NCI-H226 (cell line): Measurements from ENCODE around the gene FARS2.

ENCODE experiments used
- DNase-seq: peaks from one replicate; pipeline ENCODE4 v3.0.0-alpha.2; 2015

Gene FARS2

GRCh38 chr6:5249451-5250122, 11.7 kb upstream of the FARS2 start:
- DNase-seq, result peak; percentile 3

GRCh38 chr6:5250451-5250850, 10.9 kb upstream of the FARS2 start:
- no peak for DNase-seq

- no peak for DNase-seq
Measured at GRCh38 chr6:5250911-5251310, 10.4 kb upstream of the FARS2 start.

- DNase-seq, result no peak
Measured at GRCh38 chr6:5256952-5257351, 4.4 kb upstream of the FARS2 start.

- DNase-seq, result no peak
Measured at GRCh38 chr6:5257400-5257799, 3.9 kb upstream of the FARS2 start.

- DNase-seq, result no peak
Measured at GRCh38 chr6:5259428-5259827, 1.9 kb upstream of the FARS2 start.

- DNase-seq, result peak; percentile 69
Measured at GRCh38 chr6:5260111-5260620, 1.1 kb upstream of the FARS2 start.

GRCh38 chr6:5261545-5262109, 314 bp downstream of the FARS2 start:
- DNase-seq, result no peak

- no peak for DNase-seq
Measured at GRCh38 chr6:5266423-5266822, 5.1 kb downstream of the FARS2 start.

GRCh38 chr6:5270093-5270680, 8.9 kb downstream of the FARS2 start:
- DNase-seq, result no peak

- no peak for DNase-seq
Measured at GRCh38 chr6:5271926-5272325, 10.6 kb downstream of the FARS2 start.

GRCh38 chr6:5274231-5274630, 12.9 kb downstream of the FARS2 start:
- DNase-seq, result no peak

- no peak for DNase-seq
Measured at GRCh38 chr6:5275497-5275896, 14.2 kb downstream of the FARS2 start.

GRCh38 chr6:5276581-5276980, 15.3 kb downstream of the FARS2 start:
- DNase-seq, result no peak

- no peak for DNase-seq
Measured at GRCh38 chr6:5277589-5277988, 16.3 kb downstream of the FARS2 start.

GRCh38 chr6:5278047-5278446, 16.7 kb downstream of the FARS2 start:
- DNase-seq, result no peak

GRCh38 chr6:5278565-5279120, 17.3 kb downstream of the FARS2 start:
- DNase-seq, result no peak

- no peak for DNase-seq
Measured at GRCh38 chr6:5279891-5280338, 18.6 kb downstream of the FARS2 start.

GRCh38 chr6:5280920-5281319, 19.6 kb downstream of the FARS2 start:
- no peak for DNase-seq

- DNase-seq, result no peak
Measured at GRCh38 chr6:5282191-5282623, 20.9 kb downstream of the FARS2 start.

GRCh38 chr6:5285081-5285480, 23.8 kb downstream of the FARS2 start:
- no peak for DNase-seq

GRCh38 chr6:5285526-5285925, 24.2 kb downstream of the FARS2 start:
- DNase-seq, result no peak

- DNase-seq, result no peak
Measured at GRCh38 chr6:5286780-5287179, 25.5 kb downstream of the FARS2 start.
